Upper lobe of right lung (tissue), 1 donor: ENCODE measurements around the gene EEF1G. TPM values are rescaled to one million over a fixed set of nuclear protein-coding genes. Genes with fewer than 3 reads are reported as not detected.

Source experiments
- ATAC-seq: fragments of 200-7000 bp; cut with Tn5 transposase; one replicate; pipeline ENCODE4 v1.9.1; 2020; ENCODE audit warnings: mild to moderate bottlenecking, moderate library complexity
- DNase-seq: peaks from one replicate; pipeline ENCODE4 v3.0.0-alpha.2; 2020
- H3K27ac ChIP-seq: fragments of 200-600 bp; one replicate; pipeline ENCODE4 v1.8.0; 2022
- H3K27me3 ChIP-seq: fragments of 200-600 bp; one replicate; pipeline ENCODE4 v1.8.0; 2022; ENCODE audit warnings: mild to moderate bottlenecking
- H3K36me3 ChIP-seq: fragments of 200-600 bp; one replicate; pipeline ENCODE4 v1.8.0; 2022
- H3K4me1 ChIP-seq: fragments of 200-600 bp; one replicate; pipeline ENCODE4 v1.8.0; 2022
- H3K4me3 ChIP-seq: fragments of 200-600 bp; one replicate; pipeline ENCODE4 v1.8.0; 2022; ENCODE audit warnings: mild to moderate bottlenecking
- H3K9me3 ChIP-seq: fragments of 200-600 bp; one replicate; pipeline ENCODE4 v1.8.0; 2022
- CTCF ChIP-seq: fragments of 200-600 bp; IDR thresholded peaks from one replicate; pipeline ENCODE4 v1.8.0; 2022; ENCODE audit warnings: antibody characterized with exemption
- intact Hi-C: fragments of 100-400 bp; cut with DNase I; formaldehyde crosslinking; loops from one replicate; pipeline ENCODE4 v1.11.0; 2022
- total RNA-seq: library from RNA; stranded (reverse); fragmentation: NEBNext Ultra II Directional; extraction: Animal tissue kit (Norgen Biotek cat#: 25700); gene quantifications from one replicate; pipeline ENCODE4 v1.2.1, GENCODE V29; 2021
- donor health status: DM: no; HTN: yes; CAD: no; lungs with severe emphysema.

The EEF1G gene
- total RNA-seq, 1 donor from 2014 or later, result 847 TPM

- TF ChIP-seq CTCF, result no peak
- no peaks in the 10 kb centered on the region for H3K9me3 ChIP-seq
- no peak for ATAC-seq
- peaks cover 69% of the 10 kb centered on the region for H3K4me1 ChIP-seq
- H3K4me3 ChIP-seq, result peak overlapping the region; percentile 85
- no peaks in the 10 kb centered on the region for H3K27me3 ChIP-seq
- H3K27ac ChIP-seq, result peak overlapping the region; percentile 99
- no peak for DNase-seq
- H3K36me3 ChIP-seq, result no peaks in the 10 kb centered on the region
- intact Hi-C loops, result no loop called here
These were observed 26.6 kb downstream of the EEF1G start for GRCh38 chr11:62546929-62547625.

GRCh38 chr11:62546244-62546928 lies 27.3 kb downstream of the EEF1G start, which contains the start of gene AHNAK:
Gene AHNAK (minus strand): TSS chr11:62546806. CDS start chr11:62536098, 10,708 bp downstream.
- TF ChIP-seq CTCF, result no peak
- H3K27ac ChIP-seq, result peak within 1 kb of the TSS; percentile 99
- DNase-seq (peak; percentile 93), ATAC-seq (peak; percentile 73)
- H3K4me3 ChIP-seq, result peak within 1 kb of the TSS; percentile 85
- peaks cover 69% of the 10 kb centered on the region for H3K4me1 ChIP-seq
- no peaks in the 10 kb centered on the region for H3K36me3 ChIP-seq
- intact Hi-C loops, result no loop called here
- no peaks in the 10 kb centered on the region for H3K9me3 ChIP-seq
- no peaks in the 10 kb centered on the region for H3K27me3 ChIP-seq

- intact Hi-C loops, result no loop called here
- no peak for TF ChIP-seq CTCF
These were observed 28.1 kb downstream of the EEF1G start for GRCh38 chr11:62545437-62546243.

GRCh38 chr11:62544581-62545436 lies 28.9 kb downstream of the EEF1G start:
- Histone ChIP-seq H3K27ac (peak overlapping the region; percentile 99), H3K9me3 (no peaks in the 10 kb centered on the region), H3K27me3 (no peaks in the 10 kb centered on the region), H3K4me3 (peak overlapping the region; percentile 85), H3K4me1 (peaks cover 73% of the 10 kb centered on the region), H3K36me3 (no peaks in the 10 kb centered on the region)
- peak; percentile 0 for ATAC-seq
- DNase-seq, result no peak
- intact Hi-C loops, result no loop called here
- no peak for TF ChIP-seq CTCF

More at GRCh38 chr11:62545437-62546243, 28.1 kb downstream of the EEF1G start:
- ATAC-seq (peak; percentile 60), DNase-seq (peak; percentile 95)
- Histone ChIP-seq H3K36me3 (no peaks in the 10 kb centered on the region), H3K27me3 (no peaks in the 10 kb centered on the region), H3K9me3 (no peaks in the 10 kb centered on the region), H3K4me3 (peak overlapping the region; percentile 85), H3K4me1 (peaks cover 72% of the 10 kb centered on the region), H3K27ac (peak overlapping the region; percentile 99)
